ENCODE measurements around the gene DCAKD. TPM values are rescaled to one million over a fixed set of nuclear protein-coding genes. Genes with fewer than 3 reads are reported as not detected.

Gene DCAKD
- total RNA-seq, 1 experiment from 2014 or later, result 31.9 TPM

DNA sequence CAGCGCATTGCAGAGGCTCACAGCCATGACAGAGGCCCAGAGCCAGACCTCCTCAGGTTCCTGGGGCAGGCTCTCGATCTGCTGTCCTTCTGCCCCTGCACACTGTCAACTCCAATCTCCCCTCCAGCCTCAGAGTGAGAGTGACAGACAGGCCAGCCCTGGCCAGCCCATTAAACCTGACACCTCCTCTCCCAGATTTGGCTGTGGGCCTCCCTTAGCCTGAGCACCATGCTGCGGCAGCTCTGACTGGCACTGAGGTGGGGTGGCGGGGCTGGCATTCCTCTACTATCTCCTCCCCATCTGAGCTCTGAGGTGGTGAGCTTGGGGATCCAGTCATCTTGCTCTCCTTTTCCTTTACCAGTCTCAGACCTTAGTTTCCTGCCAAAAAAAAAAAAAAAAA is 67.9 kb downstream of the DCAKD start:
- no peak overlapping the region for H3K4me2 ChIP-seq (ENCODE audit: low read length)
- H3K36me3 ChIP-seq (ENCODE audit: control insufficient read depth in 1 of 2, insufficient read depth in 2 of 2, low read length in 2 of 2), result no peaks in the 10 kb centered on the region
- no TSS peak for BruUV-seq (replicated peaks)
- no peaks in the 10 kb centered on the region for H3K79me2 ChIP-seq (ENCODE audit: insufficient read depth, low read length)
- H4K20me1 ChIP-seq (ENCODE audit: insufficient read depth), result no peaks in the 10 kb centered on the region
- H3K27ac ChIP-seq (ENCODE audit: low read depth, low read length), result no peak overlapping the region
- no peak overlapping the region for H3K9ac ChIP-seq (ENCODE audit: low read length)
- peaks cover 3% of the 10 kb centered on the region for H3K27me3 ChIP-seq (ENCODE audit: insufficient read depth, low read length)
- ChIA-PET CTCF (interaction anchor here (1.0 kb wide), 1 partner anchor 33 kb away, joined by 3 read pairs; no protein-coding TSS in a partner anchor), RAD21 (ENCODE audit: low non-redundant PET in 1 of 2, low total read pairs in 2 of 2, uncharacterized antibody in 2 of 2, unreplicated experiment in 2 of 2) (no interaction called here), POLR2A (no interaction called here)
- TF ChIP-seq, protein P1, sequence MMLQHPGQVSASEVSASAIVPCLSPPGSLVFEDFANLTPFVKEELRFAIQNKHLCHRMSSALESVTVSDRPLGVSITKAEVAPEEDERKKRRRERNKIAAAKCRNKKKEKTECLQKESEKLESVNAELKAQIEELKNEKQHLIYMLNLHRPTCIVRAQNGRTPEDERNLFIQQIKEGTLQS (IDR thresholded peaks at IDR 0.05), result no peak
- TF ChIP-seq EZH2 (IDR thresholded peaks at IDR 0.05) (no peak), TCF7L2 (IDR thresholded peaks at IDR 0.05; ENCODE audit: borderline replicate concordance, extremely low read depth, insufficient read depth, insufficient read length) (no peak), ZNF274 (IDR thresholded peaks at IDR 0.05; ENCODE audit: low read depth, low read length) (no peak), POLR2AphosphoS5 (IDR thresholded peaks at IDR 0.05; ENCODE audit: low read depth, low read length) (no peak), CEBPB (IDR thresholded peaks at IDR 0.05; ENCODE audit: low read depth) (no peak), CBX3 (IDR thresholded peaks at IDR 0.05; ENCODE audit: low read depth) (no peak), JUND (IDR thresholded peaks at IDR 0.05) (no peak), POLR2A (IDR thresholded peaks at IDR 0.05; ENCODE audit: borderline replicate concordance, extremely low read depth, insufficient read depth, insufficient read length) (no peak), SRF (IDR thresholded peaks at IDR 0.05; ENCODE audit: low read depth) (no peak), SP1 (IDR thresholded peaks at IDR 0.05; ENCODE audit: low read depth) (no peak), RAD21 (IDR thresholded peaks at IDR 0.05; ENCODE audit: low read depth) (no peak), SIN3A (IDR thresholded peaks at IDR 0.05; ENCODE audit: low read depth) (no peak), ZFX (IDR thresholded peaks at IDR 0.05) (no peak), FOSL1 (IDR thresholded peaks at IDR 0.05; ENCODE audit: low read depth) (no peak), ELF1 (IDR thresholded peaks at IDR 0.05; ENCODE audit: borderline replicate concordance, low read depth) (no peak), YY1 (IDR thresholded peaks at IDR 0.05; ENCODE audit: extremely low read depth, insufficient replicate concordance, low read depth, low read length) (no peak)
- TF ChIP-seq, protein P2, sequence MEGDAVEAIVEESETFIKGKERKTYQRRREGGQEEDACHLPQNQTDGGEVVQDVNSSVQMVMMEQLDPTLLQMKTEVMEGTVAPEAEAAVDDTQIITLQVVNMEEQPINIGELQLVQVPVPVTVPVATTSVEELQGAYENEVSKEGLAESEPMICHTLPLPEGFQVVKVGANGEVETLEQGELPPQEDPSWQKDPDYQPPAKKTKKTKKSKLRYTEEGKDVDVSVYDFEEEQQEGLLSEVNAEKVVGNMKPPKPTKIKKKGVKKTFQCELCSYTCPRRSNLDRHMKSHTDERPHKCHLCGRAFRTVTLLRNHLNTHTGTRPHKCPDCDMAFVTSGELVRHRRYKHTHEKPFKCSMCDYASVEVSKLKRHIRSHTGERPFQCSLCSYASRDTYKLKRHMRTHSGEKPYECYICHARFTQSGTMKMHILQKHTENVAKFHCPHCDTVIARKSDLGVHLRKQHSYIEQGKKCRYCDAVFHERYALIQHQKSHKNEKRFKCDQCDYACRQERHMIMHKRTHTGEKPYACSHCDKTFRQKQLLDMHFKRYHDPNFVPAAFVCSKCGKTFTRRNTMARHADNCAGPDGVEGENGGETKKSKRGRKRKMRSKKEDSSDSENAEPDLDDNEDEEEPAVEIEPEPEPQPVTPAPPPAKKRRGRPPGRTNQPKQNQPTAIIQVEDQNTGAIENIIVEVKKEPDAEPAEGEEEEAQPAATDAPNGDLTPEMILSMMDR (IDR thresholded peaks at IDR 0.05 in 2 of 3, conservative IDR thresholded peaks at IDR 0.05 in 1 of 3; ENCODE audit: borderline replicate concordance in 1 of 3, insufficient read depth in 1 of 3, low read depth in 2 of 3, low read length in 2 of 3), result no peak
- TF ChIP-seq, protein P3, sequence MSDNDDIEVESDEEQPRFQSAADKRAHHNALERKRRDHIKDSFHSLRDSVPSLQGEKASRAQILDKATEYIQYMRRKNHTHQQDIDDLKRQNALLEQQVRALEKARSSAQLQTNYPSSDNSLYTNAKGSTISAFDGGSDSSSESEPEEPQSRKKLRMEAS (IDR thresholded peaks at IDR 0.05), result no peak
- TF ChIP-seq, protein P4, sequence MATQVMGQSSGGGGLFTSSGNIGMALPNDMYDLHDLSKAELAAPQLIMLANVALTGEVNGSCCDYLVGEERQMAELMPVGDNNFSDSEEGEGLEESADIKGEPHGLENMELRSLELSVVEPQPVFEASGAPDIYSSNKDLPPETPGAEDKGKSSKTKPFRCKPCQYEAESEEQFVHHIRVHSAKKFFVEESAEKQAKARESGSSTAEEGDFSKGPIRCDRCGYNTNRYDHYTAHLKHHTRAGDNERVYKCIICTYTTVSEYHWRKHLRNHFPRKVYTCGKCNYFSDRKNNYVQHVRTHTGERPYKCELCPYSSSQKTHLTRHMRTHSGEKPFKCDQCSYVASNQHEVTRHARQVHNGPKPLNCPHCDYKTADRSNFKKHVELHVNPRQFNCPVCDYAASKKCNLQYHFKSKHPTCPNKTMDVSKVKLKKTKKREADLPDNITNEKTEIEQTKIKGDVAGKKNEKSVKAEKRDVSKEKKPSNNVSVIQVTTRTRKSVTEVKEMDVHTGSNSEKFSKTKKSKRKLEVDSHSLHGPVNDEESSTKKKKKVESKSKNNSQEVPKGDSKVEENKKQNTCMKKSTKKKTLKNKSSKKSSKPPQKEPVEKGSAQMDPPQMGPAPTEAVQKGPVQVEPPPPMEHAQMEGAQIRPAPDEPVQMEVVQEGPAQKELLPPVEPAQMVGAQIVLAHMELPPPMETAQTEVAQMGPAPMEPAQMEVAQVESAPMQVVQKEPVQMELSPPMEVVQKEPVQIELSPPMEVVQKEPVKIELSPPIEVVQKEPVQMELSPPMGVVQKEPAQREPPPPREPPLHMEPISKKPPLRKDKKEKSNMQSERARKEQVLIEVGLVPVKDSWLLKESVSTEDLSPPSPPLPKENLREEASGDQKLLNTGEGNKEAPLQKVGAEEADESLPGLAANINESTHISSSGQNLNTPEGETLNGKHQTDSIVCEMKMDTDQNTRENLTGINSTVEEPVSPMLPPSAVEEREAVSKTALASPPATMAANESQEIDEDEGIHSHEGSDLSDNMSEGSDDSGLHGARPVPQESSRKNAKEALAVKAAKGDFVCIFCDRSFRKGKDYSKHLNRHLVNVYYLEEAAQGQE (IDR thresholded peaks at IDR 0.05; ENCODE audit: low read depth), result no peak
- no peaks in the 10 kb centered on the region for H3K9me3 ChIP-seq (ENCODE audit: control insufficient read depth in 1 of 2, insufficient read depth in 1 of 2, low read depth in 1 of 2, low read length in 2 of 2)
- no peaks in the 10 kb centered on the region for H3K4me1 ChIP-seq (ENCODE audit: control insufficient read depth in 1 of 2, insufficient read depth in 2 of 2, low read length in 2 of 2)
- DNase-seq (ENCODE audit: low read depth, low spot score), result no peak
- no peak for ATAC-seq
- H2AFZ ChIP-seq (ENCODE audit: low read depth, low read length, poor library complexity, severe bottlenecking), result no peak overlapping the region
- intact Hi-C loops (cut with micrococcal nuclease), result no loop called here
- no peaks in the 10 kb centered on the region for H3K9me2 ChIP-seq (ENCODE audit: insufficient read depth)
- H3K4me3 ChIP-seq (replicated peaks in 1 of 2; ENCODE audit: low read depth in 1 of 2, low read length in 2 of 2), result no peak overlapping the region
